MM.1S (cell line): ENCODE data around the gene SCUBE1.
A peak's percentile ranks its signal among the peaks of the same experiment; 100 is the strongest.

Experiments used
- DNase-seq: peaks from one replicate; pipeline ENCODE4 v3.0.0-alpha.2; 2015
- H2AFZ ChIP-seq: fragments of 300-600 bp; sonication (generic); 2 replicates; pipeline ENCODE4 v1.6.0; 2016; ENCODE audit warnings: antibody characterized with exemption, low read length
- H3F3A ChIP-seq: fragments of 300-600 bp; sonication (generic); 2 replicates; pipeline ENCODE4 v1.6.1; 2016; ENCODE audit warnings: mild to moderate bottlenecking, antibody characterized with exemption, low read length, moderate library complexity, mixed read lengths; ENCODE audit not compliant: insufficient read depth
- H3K27ac ChIP-seq: fragments of 300-600 bp; sonication (generic); 2 replicates; pipeline ENCODE4 v1.5.1; 2016; ENCODE audit warnings: mild to moderate bottlenecking, low read length
- H3K27me3 ChIP-seq: fragments of 300-600 bp; sonication (generic); replicated peaks from 2 replicates; pipeline ENCODE4 v1.6.0; 2016; ENCODE audit warnings: low read length; ENCODE audit not compliant: insufficient read depth
- H3K36me3 ChIP-seq: fragments of 300-600 bp; sonication (generic); replicated peaks from 2 replicates; pipeline ENCODE4 v1.6.1; 2016; ENCODE audit warnings: mild to moderate bottlenecking, low read length, mixed read lengths; ENCODE audit not compliant: insufficient read depth
- H3K4me1 ChIP-seq: fragments of 300-600 bp; sonication (generic); 2 replicates; pipeline ENCODE4 v1.6.1; 2016; ENCODE audit warnings: low read length, mixed read lengths
- H3K4me2 ChIP-seq: fragments of 300-600 bp; sonication (generic); 2 replicates; pipeline ENCODE4 v1.6.0; 2016; ENCODE audit warnings: low read depth, low read length
- H3K4me3 ChIP-seq: fragments of 300-600 bp; sonication (generic); 2 replicates; pipeline ENCODE4 v1.5.1; 2016; ENCODE audit warnings: low read length, mixed read lengths
- H3K79me2 ChIP-seq: fragments of 300-600 bp; sonication (generic); 2 replicates; pipeline ENCODE4 v1.6.1; 2016; ENCODE audit warnings: mixed run types, low read length, mixed read lengths
- H3K9ac ChIP-seq: fragments of 300-600 bp; sonication (generic); 2 replicates; pipeline ENCODE4 v1.6.1; 2016; ENCODE audit warnings: low read length, mixed read lengths
- H3K9me2 ChIP-seq: fragments of 300-600 bp; sonication (generic); replicated peaks from 2 replicates; pipeline ENCODE4 v1.6.1; 2016; ENCODE audit warnings: mild to moderate bottlenecking, low read length, mixed read lengths; ENCODE audit not compliant: insufficient read depth
- H3K9me3 ChIP-seq: fragments of 300-600 bp; sonication (generic); replicated peaks from 2 replicates; pipeline ENCODE4 v1.6.1; 2016; ENCODE audit warnings: mild to moderate bottlenecking, low read length, mixed read lengths; ENCODE audit not compliant: insufficient read depth
- H4K20me1 ChIP-seq: fragments of 300-600 bp; sonication (generic); 2 replicates; pipeline ENCODE4 v1.6.1; 2016; ENCODE audit warnings: mild to moderate bottlenecking, low read length, moderate library complexity, mixed read lengths; ENCODE audit not compliant: insufficient read depth
- CTCF ChIP-seq: fragments of 300-600 bp; sonication (generic); IDR thresholded peaks from 2 replicates; pipeline ENCODE4 v1.5.1; 2016; ENCODE audit warnings: antibody characterized with exemption, low read length, mixed read lengths
- EZH2 ChIP-seq: fragments of 300-600 bp; sonication (generic); optimal IDR thresholded peaks from 2 replicates; pipeline ENCODE3; 2017; ENCODE audit warnings: low read depth, mild to moderate bottlenecking, antibody characterized with exemption, low read length, mixed read lengths
- EZH2phosphoT487 ChIP-seq: fragments of 300-600 bp; sonication (generic); IDR thresholded peaks from 2 replicates; pipeline ENCODE4 v1.6.1; 2018; ENCODE audit warnings: antibody characterized with exemption, low read length

Gene SCUBE1

GRCh38 chr22:43387815-43388214 lies 44.6 kb upstream of the SCUBE1 start:
- no peaks in the 10 kb centered on the region for H3F3A ChIP-seq
- H3K36me3 ChIP-seq = no peaks in the 10 kb centered on the region
- no peak overlapping the region for H2AFZ ChIP-seq
- H3K4me1 ChIP-seq = no peaks in the 10 kb centered on the region
- H3K9me3 ChIP-seq = no peaks in the 10 kb centered on the region
- H3K27ac ChIP-seq = no peak overlapping the region
- H3K79me2 ChIP-seq = no peaks in the 10 kb centered on the region
- peaks cover 14% of the 10 kb centered on the region for H3K27me3 ChIP-seq
- H3K4me2 ChIP-seq = no peak overlapping the region
- H3K9ac ChIP-seq = no peak overlapping the region
- DNase-seq = no peak
- no peaks in the 10 kb centered on the region for H4K20me1 ChIP-seq
- TF ChIP-seq CTCF = no peak
- no peak for TF ChIP-seq EZH2phosphoT487
- TF ChIP-seq EZH2 = no peak
- no peaks in the 10 kb centered on the region for H3K9me2 ChIP-seq
- no peak overlapping the region for H3K4me3 ChIP-seq

- no peaks in the 10 kb centered on the region for H3K9me2 ChIP-seq
- H4K20me1 ChIP-seq = no peaks in the 10 kb centered on the region
- H3K9me3 ChIP-seq = no peaks in the 10 kb centered on the region
- 0 out of 2 replicates have a peak overlapping the region, but pooled peaks have one; percentile 11 for H2AFZ ChIP-seq
- no peak overlapping the region for H3K27ac ChIP-seq
- H3F3A ChIP-seq = no peaks in the 10 kb centered on the region
- peak; percentile 77 for DNase-seq
- H3K4me1 ChIP-seq = no peaks in the 10 kb centered on the region
- TF ChIP-seq EZH2phosphoT487 = no peak
- TF ChIP-seq CTCF = peak; percentile 87
- H3K36me3 ChIP-seq = no peaks in the 10 kb centered on the region
- H3K79me2 ChIP-seq = no peaks in the 10 kb centered on the region
- no peak overlapping the region for H3K4me3 ChIP-seq
- no peak overlapping the region for H3K9ac ChIP-seq
- peak overlapping the region; percentile 61 for H3K4me2 ChIP-seq
- H3K27me3 ChIP-seq = peaks cover 14% of the 10 kb centered on the region
These were observed 42.8 kb upstream of the SCUBE1 start for GRCh38 chr22:43385770-43386641.

GRCh38 chr22:43384863-43385262 lies 41.7 kb upstream of the SCUBE1 start:
- peaks cover 14% of the 10 kb centered on the region for H3K27me3 ChIP-seq

More at GRCh38 chr22:43384863-43385262, 41.7 kb upstream of the SCUBE1 start:
- no peak for TF ChIP-seq EZH2
- TF ChIP-seq EZH2phosphoT487 = no peak
- no peak for TF ChIP-seq CTCF
- H3K36me3 ChIP-seq = no peaks in the 10 kb centered on the region
- no peak overlapping the region for H2AFZ ChIP-seq
- no peaks in the 10 kb centered on the region for H3K9me3 ChIP-seq
- no peaks in the 10 kb centered on the region for H3K4me1 ChIP-seq
- no peaks in the 10 kb centered on the region for H3K79me2 ChIP-seq
- H4K20me1 ChIP-seq = no peaks in the 10 kb centered on the region
- no peak overlapping the region for H3K9ac ChIP-seq
- H3K27ac ChIP-seq = no peak overlapping the region
- H3K4me3 ChIP-seq = no peak overlapping the region
- H3K4me2 ChIP-seq = no peak overlapping the region
- H3K9me2 ChIP-seq = no peaks in the 10 kb centered on the region
- H3F3A ChIP-seq = no peaks in the 10 kb centered on the region
- no peak for DNase-seq
